CD4-positive, alpha-beta memory T cell (primary cell): ENCODE results near the gene VPS45. TPM values are rescaled to one million over a fixed set of nuclear protein-coding genes. Genes with fewer than 3 reads are reported as not detected.

ENCODE experiments used
- CTCF ChIA-PET: fragments of 350-600 bp; sonication (Branson Sonifier 250); formaldehyde crosslinking; loops from one replicate; lab custom pipeline; 2021; ENCODE audit warnings: inconsistent platforms; ENCODE audit not compliant: partially characterized antibody; lab: Charles Lee
- POLR2A ChIA-PET: fragments of 350-600 bp; sonication (Branson Sonifier 250); formaldehyde crosslinking; loops from one replicate; lab custom pipeline; 2021; ENCODE audit not compliant: partially characterized antibody; lab: Charles Lee
- DNase-seq, 5 donors: peaks; one replicate each; pipeline versions ENCODE4 v3.0.0 to v3.0.0-alpha.2; 2020 to 2022; ENCODE audit warnings: mixed read lengths in 1 of 5
- H3K27ac ChIP-seq: one replicate; pipeline ENCODE4 v1.7.0; 2013; ENCODE audit warnings: low read depth, low read length
- H3K27me3 ChIP-seq: 2 replicates; pipeline ENCODE4 v1.7.0; 2013; ENCODE audit warnings: mild to moderate bottlenecking, low read length, moderate library complexity; ENCODE audit not compliant: insufficient read depth
- H3K36me3 ChIP-seq: 2 replicates; pipeline ENCODE4 v1.7.0; 2013; ENCODE audit warnings: mild to moderate bottlenecking, low read length, moderate library complexity; ENCODE audit not compliant: insufficient read depth
- H3K4me1 ChIP-seq: 2 replicates; pipeline ENCODE4 v1.7.0; 2013; ENCODE audit warnings: mild to moderate bottlenecking, low read length, moderate library complexity; ENCODE audit not compliant: insufficient read depth
- H3K4me3 ChIP-seq, 2 donors: one replicate each; pipeline ENCODE4 v1.7.0; 2013; ENCODE audit warnings: low read length in 2 of 2, mild to moderate bottlenecking in 1 of 2
- H3K9me3 ChIP-seq, 2 donors: one replicate each; pipeline ENCODE4 v1.7.0; 2013; ENCODE audit warnings: low read length in 2 of 2, control low read depth in 1 of 2; ENCODE audit not compliant: control insufficient read depth in 1 of 2
- H3K27ac Mint-ChIP-seq, 7 donors: one replicate each; pipeline ENCODE4 v1.8.0; 2020 to 2021; ENCODE audit warnings: mixed read lengths in 7 of 7, mild to moderate bottlenecking in 6 of 7, inconsistent platforms in 3 of 7, moderate library complexity in 3 of 7
- H3K27me3 Mint-ChIP-seq, 2 donors: one replicate each; pipeline ENCODE4 v1.8.0; 2020 to 2021; ENCODE audit warnings: mixed read lengths in 2 of 2
- H3K36me3 Mint-ChIP-seq, 2 donors: one replicate each; pipeline ENCODE4 v1.8.0; 2020 to 2021; ENCODE audit warnings: mixed read lengths in 2 of 2, inconsistent platforms in 1 of 2, mild to moderate bottlenecking in 1 of 2
- H3K4me1 Mint-ChIP-seq, 4 donors: one replicate each; pipeline ENCODE4 v1.8.0; 2020 to 2021; ENCODE audit warnings: mixed read lengths in 4 of 4, mild to moderate bottlenecking in 1 of 4
- H3K4me3 Mint-ChIP-seq, 8 donors: one replicate each; pipeline ENCODE4 v1.8.0; 2020 to 2021; ENCODE audit warnings: mixed read lengths in 8 of 8, mild to moderate bottlenecking in 7 of 8, moderate library complexity in 6 of 8, inconsistent platforms in 3 of 8
- H3K9me3 Mint-ChIP-seq, 8 donors: one replicate each; pipeline ENCODE4 v1.8.0; 2020 to 2021; ENCODE audit warnings: mixed read lengths in 8 of 8, mild to moderate bottlenecking in 5 of 8, inconsistent platforms in 3 of 8, moderate library complexity in 1 of 8
- intact Hi-C: fragments of 100-400 bp; cut with micrococcal nuclease; formaldehyde crosslinking; loops from one replicate; pipeline ENCODE4 v1.15.1; 2023
- polyA plus RNA-seq, 2 donors: library from polyadenylated mRNA; unstranded; fragments of 300-500 nt; fragmentation: Illumina TruSeq; gene quantifications; one replicate each; pipeline ENCODE4 v1.2.3, GENCODE V29; 2021
- total RNA-seq, 2 experiments: library from RNA; stranded (reverse); gene quantifications; one replicate each; pipeline ENCODE4 v1.2.3, GENCODE V29; 2021

VPS45 gene
- total and polyA plus RNA-seq, 4 experiments from 2014 or later: 25.1 to 38.5 (median 34.4) TPM

GRCh38 chr1:150155413-150156071 is 88.0 kb downstream of the VPS45 start:
- no peak for DNase-seq
- Mint-ChIP-seq H3K4me1 (peaks cover 39 to 91% (median 69%) of the 10 kb centered on the region in 4 donors), H3K9me3 (no peaks in the 10 kb centered on the region), H3K27ac (peak overlapping the region in 6 of 7 donors; percentile 13 to 91 (median 49)), H3K4me3 (no peak overlapping the region), H3K36me3 (peaks cover 51 to 73% of the 10 kb centered on the region in 2 donors), H3K27me3 (no peaks in the 10 kb centered on the region)
- POLR2A ChIA-PET: interaction anchor here (0.6 to 11.2 kb wide), 6 partner anchors 8 to 79 kb away, joined by 3 to 130 read pairs (median 4); no protein-coding TSS in a partner anchor
- no peaks in the 10 kb centered on the region for H3K9me3 ChIP-seq
- no peak overlapping the region for H3K27ac ChIP-seq
- H3K4me3 ChIP-seq: no peak overlapping the region
- H3K4me1 ChIP-seq: peaks cover 56% of the 10 kb centered on the region
- H3K27me3 ChIP-seq: no peaks in the 10 kb centered on the region
- intact Hi-C loops: no loop called here
- CTCF ChIA-PET: interaction anchor here (1.3 to 19.3 kb wide), 3 partner anchors 10 to 194 kb away, joined by 7 to 574 read pairs (median 11); partner anchors contain the start of gene VPS45
- peaks cover 47% of the 10 kb centered on the region for H3K36me3 ChIP-seq

DNA sequence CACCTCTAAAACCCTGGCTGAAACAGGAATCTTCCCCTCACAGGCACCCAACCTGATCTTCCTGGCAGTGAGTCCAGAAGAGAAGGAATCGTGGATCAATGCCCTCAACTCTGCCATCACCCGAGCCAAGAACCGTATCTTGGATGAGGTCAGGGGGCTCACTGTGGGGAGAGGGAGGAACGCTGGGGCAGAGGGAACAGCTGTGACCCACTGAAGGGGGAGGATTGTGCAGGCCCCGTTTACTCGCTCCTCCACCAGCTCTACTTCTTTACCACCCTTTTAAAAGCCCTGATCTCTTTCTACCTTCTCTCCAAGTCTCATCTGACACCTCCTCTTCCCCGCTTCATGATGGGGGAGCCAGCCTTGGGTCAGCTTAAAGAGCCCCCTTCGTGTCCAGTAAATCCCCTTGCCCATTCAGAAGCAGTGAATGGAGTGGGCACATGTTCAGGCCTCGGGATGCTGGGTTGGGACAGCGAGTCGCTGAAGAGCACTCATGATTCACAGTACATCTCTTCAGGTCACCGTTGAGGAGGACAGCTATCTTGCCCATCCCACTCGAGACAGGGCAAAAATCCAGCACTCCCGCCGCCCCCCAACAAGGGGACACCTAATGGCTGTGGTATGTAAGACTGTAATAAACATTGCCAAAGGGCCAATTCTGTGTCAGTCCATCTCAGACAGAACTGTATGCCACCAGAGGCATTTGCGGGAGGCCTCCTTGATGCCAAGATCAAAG is 89.5 kb downstream of the VPS45 start:
- H3K27ac Mint-ChIP-seq: peak overlapping the region in 6 of 7 donors; percentile 7 to 82 (median 48)
- ChIA-PET POLR2A (interaction anchor here (0.6 to 11.2 kb wide), 12 partner anchors 6 to 92 kb away, joined by 3 to 130 read pairs (median 6); partner anchors contain the start of genes PLEKHO1 and VPS45), CTCF (interaction anchor here (0.9 to 19.3 kb wide), 7 partner anchors 9 to 195 kb away, joined by 3 to 574 read pairs (median 7); partner anchors contain the start of gene VPS45)
- Histone ChIP-seq H3K27me3 (no peaks in the 10 kb centered on the region), H3K9me3 (no peaks in the 10 kb centered on the region), H3K4me3 (no peak overlapping the region), H3K4me1 (peaks cover 63% of the 10 kb centered on the region), H3K36me3 (peaks cover 47% of the 10 kb centered on the region), H3K27ac (no peak overlapping the region)
- H3K4me1 Mint-ChIP-seq: peaks cover 43 to 93% (median 73%) of the 10 kb centered on the region in 4 donors
- no peaks in the 10 kb centered on the region for H3K9me3 Mint-ChIP-seq
- intact Hi-C loops: no loop called here
- no peaks in the 10 kb centered on the region for H3K27me3 Mint-ChIP-seq
- H3K36me3 Mint-ChIP-seq: peaks cover 54 to 65% of the 10 kb centered on the region in 2 donors
- peak overlapping the region in 1 of 8 donors; percentile 19 for H3K4me3 Mint-ChIP-seq
- DNase-seq: no peak

GRCh38 chr1:150159550-150159949 is 92.0 kb downstream of the VPS45 start:
- Mint-ChIP-seq H3K27me3 (no peaks in the 10 kb centered on the region), H3K4me1 (peaks cover 38 to 83% (median 63%) of the 10 kb centered on the region in 4 donors), H3K36me3 (peaks cover 42 to 47% of the 10 kb centered on the region in 2 donors), H3K9me3 (no peaks in the 10 kb centered on the region), H3K4me3 (peak overlapping the region in 3 of 8 donors; percentile 17 to 27 (median 18)), H3K27ac (peak overlapping the region in 6 of 7 donors; percentile 38 to 85 (median 62))
- H3K4me3 ChIP-seq: no peak overlapping the region
- H3K27me3 ChIP-seq: no peaks in the 10 kb centered on the region
- POLR2A ChIA-PET: interaction anchor here (0.6 to 11.2 kb wide), 9 partner anchors 9 to 92 kb away, joined by 3 to 130 read pairs (median 9); partner anchors contain the start of genes PLEKHO1 and VPS45
- intact Hi-C loops: no loop called here
- H3K9me3 ChIP-seq: no peaks in the 10 kb centered on the region
- H3K36me3 ChIP-seq: peaks cover 33% of the 10 kb centered on the region
- no peak for DNase-seq
- CTCF ChIA-PET: interaction anchor here (1.1 to 19.3 kb wide), 8 partner anchors 8 to 198 kb away, joined by 3 to 574 read pairs (median 5); partner anchors contain the start of gene VPS45
- H3K27ac ChIP-seq: no peak overlapping the region
- peaks cover 46% of the 10 kb centered on the region for H3K4me1 ChIP-seq

DNA sequence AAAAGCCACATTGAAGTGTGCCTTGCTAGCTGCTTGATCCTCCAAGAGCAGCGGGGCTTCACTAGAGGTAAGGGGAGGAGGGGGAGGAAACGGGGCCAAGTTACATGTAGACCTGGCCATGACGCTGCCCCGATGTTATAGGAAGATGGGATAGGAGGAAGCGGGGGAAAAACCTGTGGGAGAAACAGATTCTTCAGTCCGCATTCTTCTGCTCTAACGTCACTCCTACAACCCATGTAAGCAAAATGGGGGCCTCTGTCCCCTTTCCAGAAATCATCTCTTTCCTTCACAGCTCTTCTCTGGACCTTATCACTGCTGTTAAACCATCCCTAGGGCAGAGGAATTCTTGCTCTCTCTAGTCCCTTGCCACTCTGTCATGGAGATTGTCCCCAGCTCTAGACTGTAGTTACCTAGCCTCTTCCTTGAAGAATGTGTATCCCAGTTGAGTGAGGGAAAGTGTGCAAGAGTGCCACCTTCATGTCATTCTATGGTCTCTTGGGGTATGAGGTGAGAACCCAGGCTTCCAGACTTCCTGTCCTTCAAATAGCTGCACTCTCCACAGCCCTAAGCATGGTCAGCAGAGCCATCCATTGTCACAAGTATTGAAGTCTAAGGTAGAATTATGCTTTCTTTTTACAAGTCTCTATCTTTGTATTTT is 93.5 kb downstream of the VPS45 start:
- Mint-ChIP-seq H3K4me3 (peak overlapping the region in 5 of 8 donors; percentile 31 to 47 (median 45)), H3K4me1 (peaks cover 40 to 71% (median 54%) of the 10 kb centered on the region in 4 donors), H3K9me3 (no peaks in the 10 kb centered on the region), H3K27ac (peak overlapping the region; percentile 43 to 95 (median 85)), H3K27me3 (no peaks in the 10 kb centered on the region), H3K36me3 (peaks cover 28 to 31% of the 10 kb centered on the region in 2 donors)
- Histone ChIP-seq H3K4me3 (no peak overlapping the region), H3K27me3 (no peaks in the 10 kb centered on the region), H3K27ac (no peak overlapping the region), H3K9me3 (no peaks in the 10 kb centered on the region), H3K36me3 (peaks cover 18% of the 10 kb centered on the region), H3K4me1 (peaks cover 40% of the 10 kb centered on the region)
- intact Hi-C loops: loop anchor here (1.0 kb wide), 2 partner anchors 10 to 88 kb away; no protein-coding TSS in a partner anchor
- no peak for DNase-seq
- ChIA-PET POLR2A (interaction anchor here (0.9 to 11.2 kb wide), 16 partner anchors 9 to 274 kb away, joined by 3 to 130 read pairs (median 4); partner anchors contain the start of genes PLEKHO1 and VPS45), CTCF (interaction anchor here (0.8 to 19.3 kb wide), 12 partner anchors 8 to 197 kb away, joined by 3 to 574 read pairs (median 3); partner anchors contain the start of gene VPS45)

GRCh38 chr1:150161747-150162581 is 94.4 kb downstream of the VPS45 start:
- H3K4me3 Mint-ChIP-seq: no peak overlapping the region
- Histone ChIP-seq H3K27me3 (no peaks in the 10 kb centered on the region), H3K36me3 (peaks cover 10% of the 10 kb centered on the region), H3K27ac (no peak overlapping the region), H3K9me3 (no peaks in the 10 kb centered on the region), H3K4me1 (peaks cover 40% of the 10 kb centered on the region), H3K4me3 (no peak overlapping the region)
- peaks cover 19 to 23% of the 10 kb centered on the region in 2 donors for H3K36me3 Mint-ChIP-seq
- H3K27me3 Mint-ChIP-seq: no peaks in the 10 kb centered on the region
- peak overlapping the region; percentile 69 to 95 (median 74) for H3K27ac Mint-ChIP-seq
- intact Hi-C loops: loop anchor here (1.0 kb wide), 2 partner anchors 11 to 89 kb away; no protein-coding TSS in a partner anchor
- peaks cover 39 to 63% (median 50%) of the 10 kb centered on the region in 4 donors for H3K4me1 Mint-ChIP-seq
- DNase-seq: no peak
- no peaks in the 10 kb centered on the region for H3K9me3 Mint-ChIP-seq
- ChIA-PET POLR2A (interaction anchor here (0.8 to 11.2 kb wide), 15 partner anchors 8 to 275 kb away, joined by 3 to 130 read pairs (median 4); partner anchors contain the start of genes PLEKHO1 and VPS45), CTCF (interaction anchor here (0.6 to 19.3 kb wide), 15 partner anchors 9 to 200 kb away, joined by 3 to 574 read pairs (median 3); partner anchors contain the start of gene VPS45)

- CTCF ChIA-PET: interaction anchor here (0.8 to 19.3 kb wide), 12 partner anchors 8 to 201 kb away, joined by 3 to 574 read pairs (median 3); partner anchors contain the start of gene VPS45
- Histone ChIP-seq H3K27ac (no peak overlapping the region), H3K9me3 (no peaks in the 10 kb centered on the region), H3K36me3 (peaks cover 5% of the 10 kb centered on the region), H3K27me3 (no peaks in the 10 kb centered on the region), H3K4me1 (peaks cover 40% of the 10 kb centered on the region), H3K4me3 (no peak overlapping the region)
- Mint-ChIP-seq H3K4me3 (peak overlapping the region in 2 of 8 donors; percentile 34 to 61), H3K27ac (peak overlapping the region in 5 of 7 donors; percentile 53 to 83 (median 69)), H3K27me3 (no peaks in the 10 kb centered on the region), H3K36me3 (peaks cover 17% of the 10 kb centered on the region in 2 donors), H3K4me1 (peaks cover 37 to 57% (median 47%) of the 10 kb centered on the region in 4 donors), H3K9me3 (no peaks in the 10 kb centered on the region)
- intact Hi-C loops: no loop called here
- DNase-seq: no peak
- POLR2A ChIA-PET: interaction anchor here (0.6 to 11.2 kb wide), 11 partner anchors 8 to 561 kb away, joined by 3 to 130 read pairs (median 5); partner anchors contain the start of genes PLEKHO1 and VPS45
These were observed 94.9 kb downstream of the VPS45 start for GRCh38 chr1:150162582-150162861.
